Esophagus muscularis mucosa (tissue), 4 donors: Measurements from ENCODE around the gene TMEM254.
A peak's percentile ranks its signal among the peaks of the same experiment; 100 is the strongest.

ENCODE experiments used
- EP300 ChIP-seq: sonication (generic); formaldehyde crosslinking; IDR thresholded peaks from one replicate; pipeline ENCODE4 v1.6.1; 2017; ENCODE audit warnings: antibody characterized with exemption
- POLR2A ChIP-seq: fragments of 450-650 bp; IDR thresholded peaks from one replicate; pipeline ENCODE4 v1.6.1; 2017; ENCODE audit warnings: antibody characterized with exemption, moderate library complexity, mild to moderate bottlenecking, low read depth
- POLR2AphosphoS5 ChIP-seq, 2 donors: sonication (generic); formaldehyde crosslinking; IDR thresholded peaks; one replicate each; pipeline ENCODE4 v1.6.1; 2017; ENCODE audit warnings: antibody characterized with exemption in 2 of 2
- TF ChIP-seq, protein P1 (sequence below), 3 experiments: fragments of 200-600 bp in 2 of 3; fragments of 450-650 bp in 1 of 3; sonication (generic) in 2 of 3; IDR thresholded peaks; one replicate each; pipeline ENCODE4 v1.5.1; 2017 to 2019; ENCODE audit warnings: antibody characterized with exemption in 3 of 3, mild to moderate bottlenecking in 2 of 3, moderate library complexity in 1 of 3

- TF ChIP-seq POLR2A = no peak
- TF ChIP-seq, protein P1, sequence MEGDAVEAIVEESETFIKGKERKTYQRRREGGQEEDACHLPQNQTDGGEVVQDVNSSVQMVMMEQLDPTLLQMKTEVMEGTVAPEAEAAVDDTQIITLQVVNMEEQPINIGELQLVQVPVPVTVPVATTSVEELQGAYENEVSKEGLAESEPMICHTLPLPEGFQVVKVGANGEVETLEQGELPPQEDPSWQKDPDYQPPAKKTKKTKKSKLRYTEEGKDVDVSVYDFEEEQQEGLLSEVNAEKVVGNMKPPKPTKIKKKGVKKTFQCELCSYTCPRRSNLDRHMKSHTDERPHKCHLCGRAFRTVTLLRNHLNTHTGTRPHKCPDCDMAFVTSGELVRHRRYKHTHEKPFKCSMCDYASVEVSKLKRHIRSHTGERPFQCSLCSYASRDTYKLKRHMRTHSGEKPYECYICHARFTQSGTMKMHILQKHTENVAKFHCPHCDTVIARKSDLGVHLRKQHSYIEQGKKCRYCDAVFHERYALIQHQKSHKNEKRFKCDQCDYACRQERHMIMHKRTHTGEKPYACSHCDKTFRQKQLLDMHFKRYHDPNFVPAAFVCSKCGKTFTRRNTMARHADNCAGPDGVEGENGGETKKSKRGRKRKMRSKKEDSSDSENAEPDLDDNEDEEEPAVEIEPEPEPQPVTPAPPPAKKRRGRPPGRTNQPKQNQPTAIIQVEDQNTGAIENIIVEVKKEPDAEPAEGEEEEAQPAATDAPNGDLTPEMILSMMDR (IDR thresholded peaks at IDR 0.05) = no peak
- no peak for TF ChIP-seq EP300
- peak; percentile 55 to 62 for TF ChIP-seq POLR2AphosphoS5 (IDR thresholded peaks at IDR 0.05)
Observed at GRCh38 chr10:80136134-80136571, 57.7 kb downstream of the TMEM254 start.
